Stomach smooth muscle (tissue), 2 donors: ENCODE measurements around the gene KCNAB2.

ENCODE experiments used
- H3K27ac ChIP-seq: one replicate; pipeline ENCODE4 v1.7.0; 2013; ENCODE audit warnings: mild to moderate bottlenecking, low read length, inconsistent platforms
- H3K27me3 ChIP-seq, 2 donors: one replicate each; pipeline ENCODE4 v1.7.0; 2013; ENCODE audit warnings: low read length in 2 of 2; ENCODE audit not compliant: insufficient read depth in 2 of 2, control insufficient read depth in 1 of 2
- H3K36me3 ChIP-seq, 2 donors: one replicate each; pipeline ENCODE4 v1.7.0; 2013; ENCODE audit warnings: low read length in 2 of 2; ENCODE audit not compliant: control insufficient read depth in 2 of 2, insufficient read depth in 2 of 2
- H3K4me1 ChIP-seq: one replicate; pipeline ENCODE4 v1.7.0; 2013; ENCODE audit warnings: low read length; ENCODE audit not compliant: control insufficient read depth, insufficient read depth
- H3K4me3 ChIP-seq, 2 donors: one replicate each; pipeline ENCODE4 v1.7.0; 2013; ENCODE audit warnings: low read length in 2 of 2
- H3K9ac ChIP-seq, 2 donors: one replicate each; pipeline ENCODE4 v1.7.0; 2013; ENCODE audit warnings: low read length in 2 of 2, mild to moderate bottlenecking in 1 of 2
- H3K9me3 ChIP-seq, 2 donors: one replicate each; pipeline ENCODE4 v1.7.0; 2013; ENCODE audit warnings: low read length in 2 of 2; ENCODE audit not compliant: control insufficient read depth in 2 of 2
- donor health status: healthy.
- donor health status: Pancreatic carcinoma.

Gene KCNAB2

DNA sequence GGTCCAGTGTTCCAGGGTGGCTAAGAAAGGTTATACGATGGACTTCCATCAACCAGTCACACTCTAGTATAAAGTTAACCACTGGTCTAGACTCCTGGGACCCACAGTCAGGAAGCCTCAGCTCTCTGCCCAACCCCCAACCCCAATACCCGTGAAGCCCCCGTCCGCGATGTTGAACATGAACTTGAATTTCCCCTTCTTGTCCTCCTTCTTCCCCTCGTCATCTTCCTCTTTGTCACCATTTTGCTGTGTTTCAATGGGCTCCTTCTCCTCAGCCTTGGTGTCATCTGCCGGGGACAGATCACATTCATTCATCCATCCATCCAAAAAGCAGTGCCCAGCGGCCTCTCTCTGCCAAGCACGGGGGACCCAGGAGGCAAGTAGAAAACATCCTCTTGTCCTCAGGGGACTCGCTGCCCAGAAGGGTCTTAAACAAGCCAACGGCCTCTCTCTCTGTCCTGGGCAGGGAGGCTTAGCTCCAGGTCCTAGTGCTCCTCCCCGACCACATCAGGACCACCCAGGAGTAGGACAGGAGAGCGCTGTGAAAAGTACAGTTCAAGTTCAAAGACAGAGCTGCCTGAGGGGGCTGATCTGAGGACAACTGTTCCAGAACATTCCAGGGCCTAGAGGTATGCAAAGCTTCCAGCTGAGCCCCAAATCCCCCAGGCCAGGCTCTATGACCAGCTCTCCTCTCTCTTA lies 66.5 kb downstream of the KCNAB2 start:
- Histone ChIP-seq H3K9ac (no peak overlapping the region), H3K27me3 (no peaks in the 10 kb centered on the region), H3K4me3 (no peak overlapping the region), H3K27ac (no peak overlapping the region), H3K4me1 (no peaks in the 10 kb centered on the region), H3K9me3 (peaks cover 0 to 6% of the 10 kb centered on the region in 2 donors), H3K36me3 (no peaks in the 10 kb centered on the region)

DNA sequence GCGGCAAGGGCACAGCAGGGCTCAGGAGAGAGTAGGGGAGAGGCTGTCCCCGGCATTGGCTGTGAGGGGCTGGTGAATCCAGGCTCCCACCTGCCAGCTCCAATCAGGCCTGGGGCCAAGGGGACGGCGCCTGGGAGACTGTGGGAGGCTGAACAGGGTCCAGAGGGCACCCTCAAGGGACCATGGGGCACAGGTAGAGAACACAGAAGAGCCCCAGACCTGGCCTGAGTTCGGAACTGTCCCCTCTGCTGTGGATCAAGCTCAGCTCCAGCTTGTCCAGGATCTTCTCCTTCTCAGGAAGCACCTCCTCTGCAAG lies 67.0 kb downstream of the KCNAB2 start:
- no peak overlapping the region for H3K9ac ChIP-seq
- H3K27ac ChIP-seq, result no peak overlapping the region
- H3K27me3 ChIP-seq, result no peaks in the 10 kb centered on the region
- H3K9me3 ChIP-seq, result peaks cover 0 to 6% of the 10 kb centered on the region in 2 donors
- no peaks in the 10 kb centered on the region for H3K4me1 ChIP-seq
- no peaks in the 10 kb centered on the region for H3K36me3 ChIP-seq
- no peak overlapping the region for H3K4me3 ChIP-seq

DNA sequence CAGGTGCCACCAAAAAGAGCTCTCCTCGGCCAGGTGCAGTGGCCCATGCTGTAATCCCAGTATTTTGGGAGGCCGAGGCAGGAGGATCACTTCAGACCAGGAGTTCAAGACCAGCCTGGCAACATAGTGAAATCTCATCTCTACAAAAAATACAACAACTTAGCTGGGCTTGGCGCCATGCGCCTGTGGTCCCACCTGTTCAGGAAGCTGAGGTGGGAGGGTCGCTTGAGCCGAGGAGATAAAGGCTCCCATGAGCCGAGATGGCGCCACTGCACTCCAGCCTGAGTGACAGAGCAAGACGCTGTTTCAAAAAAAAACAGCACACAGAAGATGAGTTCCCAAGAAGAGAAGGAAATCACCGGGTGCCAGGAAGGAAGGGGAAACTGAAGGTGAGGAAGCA lies 67.4 kb downstream of the KCNAB2 start:
- no peak overlapping the region for H3K27ac ChIP-seq
- H3K9me3 ChIP-seq, result peaks cover 0 to 6% of the 10 kb centered on the region in 2 donors
- H3K4me3 ChIP-seq, result no peak overlapping the region
- no peaks in the 10 kb centered on the region for H3K36me3 ChIP-seq
- no peak overlapping the region for H3K9ac ChIP-seq
- no peaks in the 10 kb centered on the region for H3K4me1 ChIP-seq
- no peaks in the 10 kb centered on the region for H3K27me3 ChIP-seq

DNA sequence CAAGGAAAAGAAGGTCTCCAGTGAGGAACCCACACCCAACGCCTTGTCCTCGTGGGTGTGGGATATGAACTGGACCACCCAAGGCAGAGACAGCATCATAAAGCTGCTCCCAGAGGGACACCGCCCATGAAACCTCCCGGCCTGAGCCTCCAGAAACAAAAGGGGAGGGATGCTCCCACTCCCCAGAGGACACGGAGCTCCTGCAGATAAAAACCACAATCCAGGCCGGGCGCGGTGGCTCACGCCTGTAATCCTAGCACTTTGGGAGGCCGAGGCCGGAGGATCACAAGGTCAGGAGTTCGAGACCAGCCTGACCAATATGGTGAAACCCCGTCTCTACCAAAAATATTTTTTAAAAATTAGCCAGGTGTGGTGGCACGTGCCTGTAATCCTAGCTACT lies 68.1 kb downstream of the KCNAB2 start:
- H3K36me3 ChIP-seq, result no peaks in the 10 kb centered on the region
- no peaks in the 10 kb centered on the region for H3K27me3 ChIP-seq
- peaks cover 0 to 6% of the 10 kb centered on the region in 2 donors for H3K9me3 ChIP-seq
- H3K27ac ChIP-seq, result no peak overlapping the region
- no peaks in the 10 kb centered on the region for H3K4me1 ChIP-seq
- no peak overlapping the region for H3K9ac ChIP-seq
- no peak overlapping the region for H3K4me3 ChIP-seq

DNA sequence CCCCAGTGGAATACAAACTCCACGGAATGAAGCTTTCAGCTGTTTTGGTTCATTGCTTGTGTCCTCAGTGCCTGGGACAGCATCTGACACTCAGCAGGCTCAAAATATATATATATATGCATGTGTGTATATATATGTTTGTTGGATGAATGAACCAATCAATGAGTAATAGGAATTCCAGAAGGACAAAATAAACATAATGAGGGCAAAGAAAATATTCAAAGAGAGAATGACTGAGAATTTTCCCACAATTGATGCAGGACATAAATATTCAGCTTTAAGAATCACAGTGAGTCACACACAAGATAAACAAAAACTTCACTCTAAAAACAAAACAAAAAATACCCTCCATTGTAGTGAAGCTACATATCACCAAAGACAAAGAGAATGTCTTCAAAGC lies 70.4 kb downstream of the KCNAB2 start:
- no peak overlapping the region for H3K9ac ChIP-seq
- H3K4me1 ChIP-seq, result no peaks in the 10 kb centered on the region
- H3K9me3 ChIP-seq, result peaks cover 0 to 6% of the 10 kb centered on the region in 2 donors
- no peak overlapping the region for H3K4me3 ChIP-seq
- no peaks in the 10 kb centered on the region for H3K27me3 ChIP-seq
- H3K27ac ChIP-seq, result no peak overlapping the region
- no peaks in the 10 kb centered on the region for H3K36me3 ChIP-seq

DNA sequence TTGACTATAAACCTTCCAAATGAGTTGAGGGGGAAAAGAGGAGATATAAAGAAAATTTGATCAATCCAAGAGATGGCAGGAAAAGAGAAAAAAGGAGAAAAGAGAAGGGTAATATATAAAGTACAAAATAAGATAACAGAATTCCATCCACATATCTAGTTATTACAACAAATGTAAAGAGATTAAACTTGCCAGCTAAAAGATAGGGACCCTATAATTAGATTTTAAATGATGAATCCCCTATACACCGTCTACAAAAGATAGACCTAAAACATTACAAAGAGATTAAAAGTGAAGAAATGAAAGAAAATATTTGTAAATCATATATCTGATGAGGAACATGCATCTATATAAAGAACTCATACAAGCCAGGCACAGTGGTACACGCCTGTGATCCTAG lies 71.4 kb downstream of the KCNAB2 start:
- H3K9me3 ChIP-seq, result peaks cover 0 to 6% of the 10 kb centered on the region in 2 donors
- no peak overlapping the region for H3K9ac ChIP-seq
- no peaks in the 10 kb centered on the region for H3K36me3 ChIP-seq
- no peaks in the 10 kb centered on the region for H3K4me1 ChIP-seq
- H3K27ac ChIP-seq, result no peak overlapping the region
- H3K27me3 ChIP-seq, result no peaks in the 10 kb centered on the region
- H3K4me3 ChIP-seq, result no peak overlapping the region

DNA sequence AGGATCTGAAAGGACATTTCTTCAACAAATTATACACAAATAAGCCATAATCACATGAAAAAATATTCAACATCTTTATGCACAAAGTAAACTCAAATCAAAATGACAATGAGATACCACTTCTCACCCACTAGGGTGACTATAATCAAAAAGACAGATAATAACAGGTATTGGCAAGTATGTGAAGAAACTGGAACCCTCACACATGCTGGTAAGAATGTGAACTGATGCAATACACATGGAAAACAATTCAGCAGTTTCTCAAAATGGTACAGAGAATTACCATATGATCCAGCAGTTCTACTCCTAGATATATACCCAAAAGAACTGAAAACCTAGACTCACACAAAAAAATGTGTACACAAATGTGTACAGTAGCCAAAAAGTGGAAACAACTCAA lies 71.9 kb downstream of the KCNAB2 start:
- no peak overlapping the region for H3K9ac ChIP-seq
- no peaks in the 10 kb centered on the region for H3K4me1 ChIP-seq
- peaks cover 0 to 6% of the 10 kb centered on the region in 2 donors for H3K9me3 ChIP-seq
- no peaks in the 10 kb centered on the region for H3K36me3 ChIP-seq
- H3K27me3 ChIP-seq, result no peaks in the 10 kb centered on the region
- no peak overlapping the region for H3K27ac ChIP-seq
- H3K4me3 ChIP-seq, result no peak overlapping the region

DNA sequence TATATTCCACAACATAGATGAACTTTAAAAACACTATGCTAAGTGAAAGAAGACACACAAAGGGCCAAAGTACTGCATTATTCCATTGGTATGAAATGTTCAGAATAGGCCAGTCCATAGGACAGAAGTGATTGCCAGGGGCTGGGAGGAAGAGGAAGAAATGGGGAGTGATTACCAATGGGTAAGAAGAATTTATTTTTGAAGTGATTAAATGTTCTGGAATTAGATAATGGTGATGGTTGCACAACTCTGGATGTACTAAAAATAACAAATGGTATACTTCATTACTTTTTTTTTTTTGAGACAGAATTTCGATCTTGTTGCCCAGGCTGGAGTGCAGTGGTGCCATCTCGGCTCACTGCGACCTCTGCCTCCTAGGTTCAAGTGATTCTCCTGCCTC lies 72.7 kb downstream of the KCNAB2 start:
- Histone ChIP-seq H3K4me3 (no peak overlapping the region), H3K9me3 (peaks cover 0 to 6% of the 10 kb centered on the region in 2 donors), H3K27ac (no peak overlapping the region), H3K9ac (no peak overlapping the region), H3K4me1 (no peaks in the 10 kb centered on the region), H3K36me3 (no peaks in the 10 kb centered on the region), H3K27me3 (no peaks in the 10 kb centered on the region)

DNA sequence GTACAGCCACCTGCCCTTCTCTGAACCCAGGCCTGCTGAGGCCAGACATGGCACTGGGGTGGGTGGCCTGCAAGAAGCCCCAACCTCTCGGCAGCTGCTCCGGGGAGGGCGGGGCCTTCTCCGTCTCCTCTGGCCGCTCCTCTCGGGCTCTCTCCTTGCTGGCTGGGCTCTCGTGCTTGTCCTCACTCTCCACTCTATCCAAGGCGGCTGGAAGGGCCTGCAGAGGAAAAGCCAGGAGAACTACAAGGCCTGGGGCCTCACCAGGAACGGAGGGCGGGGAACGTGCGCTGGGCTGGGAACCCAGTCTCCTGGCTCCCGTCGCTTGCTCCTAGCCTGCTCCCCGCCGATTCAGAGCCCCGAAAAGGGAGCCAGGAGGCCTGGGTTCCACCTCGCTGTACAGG lies 75.3 kb downstream of the KCNAB2 start:
- H3K27me3 ChIP-seq, result no peaks in the 10 kb centered on the region

DNA sequence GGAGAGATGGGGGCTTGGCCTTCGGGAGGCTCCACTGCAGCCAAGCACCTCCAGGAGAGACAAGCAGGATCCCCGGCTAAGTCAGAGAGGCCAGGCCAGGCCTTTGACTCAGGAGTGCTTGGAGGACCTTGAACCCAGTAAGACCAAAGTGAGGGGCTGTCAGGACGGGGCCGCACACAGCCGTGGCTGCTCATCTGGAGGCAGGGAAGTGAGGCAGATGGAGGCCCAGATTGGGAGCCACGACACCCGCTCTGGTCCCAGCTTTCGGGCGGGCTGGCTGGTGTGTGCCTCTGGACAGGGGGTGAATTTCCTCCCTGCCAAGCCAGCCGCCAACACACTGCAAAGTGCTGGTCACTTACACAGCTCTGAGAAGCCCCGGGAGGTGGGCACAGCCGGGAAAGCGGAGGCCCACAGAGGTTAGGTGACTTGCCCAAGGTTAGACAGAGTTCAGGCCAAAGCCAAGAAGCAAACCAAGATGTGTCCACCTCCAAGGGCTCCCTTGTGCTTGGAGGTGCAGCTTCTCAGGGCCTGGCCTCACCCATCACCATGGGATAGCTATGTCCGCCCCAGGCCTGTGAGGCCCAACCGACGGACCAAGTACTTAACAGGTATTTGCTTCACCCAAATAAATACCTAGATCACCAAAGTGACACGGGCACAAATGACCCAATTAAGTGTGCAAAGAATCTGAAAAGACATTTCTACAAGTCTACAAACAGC lies 76.1 kb downstream of the KCNAB2 start:
- Histone ChIP-seq H3K4me3 (no peak overlapping the region), H3K9ac (no peak overlapping the region), H3K27me3 (no peaks in the 10 kb centered on the region), H3K27ac (no peak overlapping the region), H3K4me1 (no peaks in the 10 kb centered on the region), H3K9me3 (no peaks in the 10 kb centered on the region), H3K36me3 (no peaks in the 10 kb centered on the region)

More for the DNA sequence above, 75.3 kb downstream of the KCNAB2 start:
- no peaks in the 10 kb centered on the region for H3K36me3 ChIP-seq
- no peaks in the 10 kb centered on the region for H3K9me3 ChIP-seq
- no peak overlapping the region for H3K9ac ChIP-seq
- no peak overlapping the region for H3K27ac ChIP-seq
- no peak overlapping the region for H3K4me3 ChIP-seq
- no peaks in the 10 kb centered on the region for H3K4me1 ChIP-seq

DNA sequence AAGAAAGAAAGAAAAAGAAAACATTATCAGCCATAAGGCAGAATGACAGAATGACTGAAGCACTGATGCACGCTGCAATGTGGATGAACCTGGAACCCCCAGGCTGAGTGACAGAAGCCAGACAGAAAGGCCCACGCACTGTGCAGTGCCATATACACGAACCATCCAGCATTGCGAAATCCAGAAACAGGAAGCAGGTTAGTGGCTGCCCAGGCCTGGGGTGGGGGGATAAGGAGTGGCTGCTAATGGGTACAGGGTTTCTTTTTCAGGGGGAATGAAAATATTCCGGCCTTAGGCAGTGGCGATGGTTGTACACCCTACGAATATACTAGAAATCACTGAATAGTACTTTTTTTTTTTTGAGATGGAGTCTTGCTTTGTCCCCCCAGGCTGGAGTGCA lies 77.4 kb downstream of the KCNAB2 start:
- Histone ChIP-seq H3K9ac (no peak overlapping the region), H3K4me3 (no peak overlapping the region), H3K9me3 (no peaks in the 10 kb centered on the region), H3K27me3 (no peaks in the 10 kb centered on the region), H3K27ac (no peak overlapping the region), H3K4me1 (peaks cover 5% of the 10 kb centered on the region), H3K36me3 (no peaks in the 10 kb centered on the region)
